ENCODE data around the gene TMEM120B.

Gene TMEM120B

DNA sequence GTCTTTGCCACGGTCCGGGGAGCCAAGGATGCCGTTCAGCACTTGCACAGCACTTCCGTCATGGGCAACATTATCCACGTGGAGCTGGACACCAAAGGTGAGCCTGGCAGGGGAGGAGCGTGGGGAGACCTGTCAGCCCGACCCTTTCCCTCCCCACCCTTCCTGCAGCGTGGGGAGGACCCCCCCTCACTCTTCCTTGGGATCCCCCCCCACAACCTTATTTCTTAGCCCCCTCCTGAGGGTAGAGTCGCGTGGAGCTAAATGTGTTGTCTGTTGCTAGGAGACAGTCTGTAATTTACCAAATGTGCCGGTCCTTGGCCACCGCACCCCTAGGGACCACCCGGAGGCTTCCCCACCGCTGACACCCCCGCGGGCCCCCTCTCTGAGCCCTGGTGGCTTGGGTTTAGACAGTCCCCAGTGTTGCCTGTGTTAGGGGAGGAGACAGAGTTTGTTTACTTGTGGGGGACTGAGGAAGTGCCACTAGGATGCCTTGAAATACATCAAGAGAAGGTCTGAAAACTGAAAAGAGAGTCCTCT lies 93.5 kb downstream of the TMEM120B start:
- DNase-seq: no peak

DNA sequence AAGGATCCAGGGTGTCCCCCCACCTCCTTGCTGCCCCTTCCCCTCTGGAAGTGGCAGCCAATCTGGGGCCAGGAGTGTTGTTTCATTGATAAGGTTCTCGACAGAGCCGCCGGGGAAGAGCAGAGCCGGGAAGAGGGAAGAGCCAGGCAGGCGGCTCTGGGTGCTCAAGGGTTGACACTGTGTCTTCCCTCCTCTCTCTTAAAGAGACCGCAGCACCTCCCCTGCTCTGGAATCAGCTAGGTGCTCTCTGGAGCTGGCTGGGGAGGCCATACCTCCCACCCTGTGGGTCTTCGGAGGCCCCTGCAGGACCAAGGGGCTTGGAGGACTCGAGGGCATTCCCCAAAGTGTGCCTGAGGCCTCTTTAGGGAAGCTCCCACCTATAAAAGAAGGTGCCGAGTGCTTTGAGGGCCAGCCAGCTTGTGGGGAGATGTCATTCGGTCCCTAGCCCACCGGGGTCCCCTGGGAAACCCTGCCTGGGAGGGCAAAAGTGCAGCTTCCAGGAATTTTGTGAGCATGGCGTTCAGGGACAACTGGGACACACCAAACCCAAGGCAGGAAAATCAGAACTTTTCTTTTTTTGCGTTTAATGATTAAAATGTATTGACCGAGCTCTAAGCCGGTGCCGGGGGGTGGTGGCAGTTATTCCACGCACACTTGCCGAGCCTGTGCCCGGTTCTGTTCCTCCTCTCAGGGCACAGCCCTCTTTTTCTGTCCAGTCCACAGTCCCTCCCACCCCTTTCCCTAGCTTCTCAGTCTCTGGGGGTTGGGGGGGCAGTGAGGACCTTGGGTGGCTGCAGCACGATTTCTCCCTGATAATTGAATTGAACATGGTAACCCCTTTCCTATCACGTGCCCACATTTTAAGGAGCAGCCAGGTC lies 94.2 kb downstream of the TMEM120B start:
- no peak for DNase-seq

DNA sequence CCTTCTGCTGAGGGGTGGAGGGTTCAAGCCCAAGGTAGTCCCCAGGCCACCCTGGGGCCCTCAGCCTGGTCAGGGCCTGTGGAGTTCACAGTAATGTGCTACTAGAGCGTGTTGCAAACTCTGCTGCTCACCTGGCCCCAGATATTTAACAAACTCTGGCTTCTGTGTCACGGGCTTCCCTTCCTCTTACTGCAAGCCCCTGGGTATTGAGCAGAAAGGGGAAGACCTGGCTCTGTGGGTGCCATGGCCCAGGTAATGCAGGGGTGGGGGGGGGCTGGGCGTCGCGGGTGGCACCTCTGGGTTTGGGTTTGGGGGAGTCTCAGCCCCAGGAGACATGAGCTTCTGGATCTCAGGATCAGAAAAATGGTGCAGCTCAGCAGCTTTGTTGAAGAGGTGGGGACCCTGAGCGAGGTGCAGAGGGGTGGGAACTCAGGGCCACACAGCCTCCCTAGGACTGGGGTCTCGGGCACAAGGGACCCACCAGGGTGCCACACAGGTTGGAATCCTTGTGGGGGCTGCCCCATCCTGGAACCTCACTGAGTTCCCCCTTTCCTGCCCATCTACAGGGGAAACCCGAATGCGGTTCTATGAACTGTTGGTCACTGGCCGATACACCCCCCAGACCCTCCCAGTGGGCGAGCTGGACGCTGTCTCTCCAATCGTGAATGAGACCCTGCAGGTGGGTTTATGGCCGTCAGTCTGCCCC lies 95.2 kb downstream of the TMEM120B start:
- DNase-seq: no peak

DNA sequence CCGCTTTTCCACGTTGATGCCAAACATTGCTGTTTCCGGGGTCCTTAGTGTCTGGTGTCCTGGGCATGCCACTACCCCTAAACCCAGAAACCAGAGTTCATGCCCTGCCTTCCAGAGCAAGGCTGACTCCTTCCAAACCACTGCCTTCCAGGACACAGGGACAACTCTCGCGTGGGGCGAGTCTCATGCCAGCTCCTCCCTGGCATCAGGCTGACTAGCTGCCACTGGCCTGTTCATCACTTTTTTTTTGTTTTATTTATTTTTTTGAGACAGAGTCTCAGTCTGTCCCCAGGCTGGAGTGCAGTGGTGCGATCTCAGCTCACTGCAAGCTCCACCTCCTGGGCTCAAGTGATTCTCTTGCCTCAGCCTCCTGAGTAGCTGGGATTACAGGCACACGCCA lies 96.1 kb downstream of the TMEM120B start:
- no peak for DNase-seq

- DNase-seq: no peak
Observed at GRCh38 chr12:121809712-121810116, 97.2 kb downstream of the TMEM120B start.

- no peak for DNase-seq
Observed at GRCh38 chr12:121810234-121810817, 97.8 kb downstream of the TMEM120B start.

GRCh38 chr12:121810833-121811433 lies 98.4 kb downstream of the TMEM120B start:
- DNase-seq: no peak

DNA sequence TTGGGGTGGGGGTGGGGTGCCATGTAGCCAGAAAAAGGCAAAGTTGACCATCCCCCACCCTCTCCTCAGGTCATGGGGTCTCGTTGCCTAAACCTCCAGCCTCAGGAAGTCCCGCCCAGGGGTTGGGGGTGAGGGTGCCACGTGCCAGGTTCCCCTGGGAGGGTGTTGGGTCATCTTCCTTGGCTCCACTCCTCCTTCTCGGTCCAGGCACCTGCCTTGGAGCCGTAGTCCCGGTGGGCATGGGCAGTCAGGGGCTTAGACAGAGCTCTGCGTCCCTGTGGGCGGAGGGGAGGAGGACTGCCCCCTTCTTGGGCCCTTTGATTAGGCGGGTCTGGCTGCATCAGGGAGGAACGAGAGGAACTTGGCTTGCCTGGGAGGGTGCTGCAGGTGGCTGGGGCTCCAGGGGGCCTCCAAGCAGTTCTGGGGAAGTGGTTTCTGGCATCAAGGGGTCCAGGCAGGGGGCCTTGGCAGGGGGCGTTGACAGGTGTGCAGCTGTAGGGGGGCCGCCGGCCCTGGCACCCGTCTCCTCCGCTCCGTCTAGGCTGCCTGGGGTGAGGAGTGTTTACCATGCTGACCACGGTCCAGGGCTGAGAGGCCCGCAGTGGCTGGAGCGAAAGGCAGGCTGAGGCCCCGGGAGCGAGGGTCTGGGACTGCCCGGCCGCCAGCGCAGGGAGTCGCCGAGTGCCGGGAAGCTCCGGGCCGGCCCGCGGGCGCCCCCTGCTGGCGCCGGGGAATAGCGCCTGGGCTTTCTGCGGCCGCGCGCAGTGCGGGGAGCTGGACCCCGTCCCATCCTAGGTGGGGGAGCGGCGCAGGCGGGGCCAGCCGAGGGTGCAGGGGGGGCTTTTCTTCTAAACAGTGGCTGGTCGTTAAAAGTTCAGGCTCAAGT lies 99.1 kb downstream of the TMEM120B start:
- peak; percentile 61 to 70 for DNase-seq

DNA sequence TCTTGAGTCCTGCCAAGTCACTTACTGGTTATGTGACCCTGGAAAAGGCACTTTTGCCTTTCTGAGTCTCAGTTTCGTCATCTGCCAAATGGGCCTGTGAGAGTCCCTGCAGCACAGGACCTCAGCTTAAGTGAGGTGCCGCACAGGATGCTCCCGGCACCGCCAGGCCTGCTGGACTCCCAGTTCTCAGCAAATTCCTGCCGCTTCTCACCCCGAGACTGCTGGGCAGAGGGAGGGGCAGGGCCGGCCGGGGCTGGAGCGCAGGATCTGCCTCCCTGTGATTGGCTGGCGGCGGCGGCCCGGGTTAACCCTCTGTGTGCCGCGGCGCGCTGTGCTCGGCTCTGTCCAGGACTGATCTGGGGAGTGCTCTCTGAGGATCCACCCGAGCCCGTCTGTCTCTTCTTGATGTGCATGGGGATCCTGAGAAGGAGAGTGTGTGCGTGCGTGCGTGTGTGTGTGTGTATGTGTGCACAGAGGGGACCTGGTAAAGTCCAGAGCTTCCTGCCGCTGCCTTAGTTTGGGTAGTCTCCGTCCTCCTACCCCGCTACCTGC lies 99.8 kb downstream of the TMEM120B start:
- DNase-seq: peak; percentile 56 to 72

DNA sequence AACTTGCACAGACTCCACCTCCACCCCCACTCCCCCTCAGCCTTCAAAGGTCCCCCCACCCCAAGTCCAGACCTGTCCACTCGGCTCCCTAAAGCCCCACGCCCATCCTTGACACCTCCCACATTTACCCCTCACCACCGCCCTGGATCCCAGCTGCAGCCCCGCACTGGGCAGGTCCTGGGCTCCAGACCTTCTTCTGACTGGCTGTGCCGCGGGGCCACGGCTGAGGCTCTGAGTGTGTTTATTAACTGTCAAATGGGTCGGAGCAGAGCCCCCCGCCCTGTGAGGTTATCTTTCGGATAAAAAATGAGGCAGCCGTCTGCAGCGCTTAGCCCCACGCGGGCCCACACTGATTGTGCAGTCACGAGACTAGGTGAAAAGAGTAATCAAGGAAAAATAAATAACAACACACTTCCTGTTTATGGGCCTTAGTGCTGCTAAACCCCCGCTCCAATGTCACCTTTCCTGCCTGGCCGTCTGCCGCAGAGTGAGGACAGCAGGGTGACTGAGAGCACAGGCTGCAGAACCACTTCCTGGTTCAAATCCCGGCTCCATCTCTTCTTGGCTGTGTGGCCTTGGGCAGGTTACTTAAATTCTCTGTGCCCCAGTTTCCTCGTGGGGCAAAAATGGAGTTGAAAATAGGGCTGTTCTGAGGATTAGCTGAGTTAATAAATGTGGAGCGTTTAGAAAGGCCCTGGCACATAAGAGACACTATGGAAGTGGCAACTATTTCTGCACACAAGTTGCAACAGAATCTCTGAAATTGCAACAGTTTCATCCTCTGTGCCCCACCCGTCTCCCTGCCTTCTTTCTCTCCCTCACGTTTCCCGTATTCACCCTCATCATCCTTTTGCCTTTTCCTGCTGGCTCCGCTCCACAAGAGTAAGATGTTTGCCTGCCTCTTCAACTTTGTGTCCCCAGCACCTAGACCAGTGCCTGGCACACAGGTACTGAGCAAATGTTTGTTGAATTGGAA lies 100.7 kb downstream of the TMEM120B start:
- peak; percentile 45 to 70 for DNase-seq

- no peak for DNase-seq
Observed at GRCh38 chr12:121813951-121814350, 101.4 kb downstream of the TMEM120B start.

DNA sequence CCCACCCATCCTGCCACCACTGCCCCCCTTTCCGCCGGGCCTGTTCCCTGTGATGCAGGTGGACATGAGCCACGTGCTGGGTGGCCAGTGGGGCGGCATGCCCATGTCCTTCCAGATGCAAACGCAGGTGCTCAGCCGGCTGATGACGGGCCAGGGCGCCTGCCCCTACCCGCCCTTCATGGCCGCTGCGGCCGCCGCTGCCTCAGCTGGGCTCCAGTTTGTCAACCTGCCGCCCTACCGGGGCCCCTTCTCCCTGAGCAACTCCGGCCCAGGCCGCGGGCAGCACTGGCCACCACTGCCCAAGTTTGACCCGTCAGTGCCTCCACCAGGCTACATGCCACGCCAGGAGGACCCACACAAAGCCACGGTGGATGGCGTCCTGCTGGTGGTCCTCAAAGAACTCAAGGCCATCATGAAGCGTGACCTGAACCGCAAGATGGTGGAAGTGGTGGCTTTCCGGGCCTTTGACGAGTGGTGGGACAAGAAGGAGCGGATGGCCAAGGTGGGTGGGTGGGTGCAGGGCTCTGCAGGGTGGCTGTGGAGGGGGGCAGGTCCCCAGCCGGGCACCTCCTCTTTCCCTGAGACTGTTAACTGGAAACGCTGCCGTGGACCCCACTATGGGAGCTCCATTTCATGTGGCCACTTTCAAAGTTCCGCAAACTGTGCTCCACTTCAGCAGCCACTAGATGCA lies 102.0 kb downstream of the TMEM120B start:
- DNase-seq: no peak

GRCh38 chr12:121815263-121815662 lies 102.7 kb downstream of the TMEM120B start:
- no peak for DNase-seq

DNA sequence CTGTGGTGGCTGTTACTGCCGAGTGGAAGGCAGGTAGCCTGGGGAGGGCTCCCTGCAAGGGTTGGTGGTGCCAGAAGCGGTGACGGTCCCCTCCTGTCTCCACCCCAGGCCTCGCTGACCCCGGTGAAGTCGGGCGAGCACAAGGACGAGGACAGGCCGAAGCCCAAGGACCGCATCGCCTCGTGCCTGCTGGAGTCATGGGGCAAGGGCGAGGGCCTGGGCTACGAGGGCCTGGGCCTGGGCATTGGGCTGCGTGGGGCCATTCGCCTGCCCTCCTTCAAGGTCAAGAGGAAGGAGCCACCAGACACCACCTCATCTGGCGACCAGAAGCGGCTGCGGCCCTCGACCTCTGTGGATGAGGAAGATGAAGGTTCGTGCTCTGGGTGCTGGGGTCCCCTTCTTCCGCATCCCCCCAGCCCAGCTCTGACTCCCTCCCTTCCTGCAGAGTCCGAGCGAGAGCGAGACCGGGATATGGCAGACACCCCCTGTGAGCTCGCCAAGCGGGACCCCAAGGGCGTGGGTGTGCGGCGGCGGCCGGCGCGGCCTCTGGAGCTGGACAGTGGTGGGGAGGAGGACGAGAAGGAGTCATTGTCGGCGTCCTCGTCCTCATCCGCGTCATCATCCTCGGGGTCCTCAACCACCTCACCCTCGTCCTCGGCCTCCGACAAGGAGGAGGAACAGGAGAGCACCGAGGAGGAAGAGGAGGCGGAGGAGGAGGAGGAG lies 104.5 kb downstream of the TMEM120B start:
- no peak for DNase-seq

DNA sequence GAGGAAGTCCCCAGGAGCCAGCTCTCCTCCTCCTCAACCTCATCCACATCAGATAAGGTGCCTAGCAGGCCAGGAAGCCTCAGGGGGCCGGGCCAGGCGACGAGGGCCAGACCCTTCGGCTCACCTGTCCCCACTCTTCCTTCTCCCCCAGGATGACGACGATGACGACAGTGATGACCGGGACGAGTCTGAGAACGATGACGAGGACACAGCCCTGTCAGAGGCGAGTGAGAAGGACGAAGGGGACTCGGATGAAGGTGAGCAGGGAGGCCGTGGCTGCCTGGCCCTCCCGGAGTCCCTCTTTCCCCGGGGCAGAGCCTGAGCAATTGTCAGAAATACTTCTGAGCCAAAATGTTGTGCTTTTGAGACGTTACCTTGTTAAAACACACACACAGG lies 105.1 kb downstream of the TMEM120B start:
- no peak for DNase-seq

- DNase-seq: no peak
Observed at GRCh38 chr12:121819212-121819949, 106.8 kb downstream of the TMEM120B start.

GRCh38 chr12:121820056-121820455 lies 107.5 kb downstream of the TMEM120B start:
- DNase-seq: no peak
